OCI-M2 (cell line): ENCODE data around the gene MID1.

Source experiments
- DNase-seq: peaks from one replicate; lab custom pipeline; 2025; ENCODE audit not compliant: unreplicated experiment; lab: John Stamatoyannopoulos, UW

MID1 gene

DNA sequence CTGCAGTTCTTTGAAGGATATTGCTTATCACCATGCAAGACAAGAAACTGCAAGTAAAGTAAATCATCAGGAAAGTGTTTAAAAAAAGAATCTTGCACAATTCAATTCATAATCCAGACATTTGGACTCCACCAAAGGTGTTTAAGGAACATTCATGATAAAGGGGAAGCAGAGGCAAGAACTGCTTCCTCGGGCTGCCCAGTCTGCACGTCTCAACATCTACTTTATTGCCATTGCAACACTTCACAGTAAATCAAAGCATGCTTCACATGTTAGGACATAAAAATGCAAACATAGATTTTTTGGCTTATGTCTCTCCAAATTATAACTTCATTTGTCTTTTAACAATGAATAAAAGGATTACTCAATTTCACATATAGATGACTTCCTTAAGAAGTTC lies 42.5 kb downstream of the MID1 start:
- no peak for DNase-seq

GRCh38 chrX:10576777-10577447 lies 43.5 kb downstream of the MID1 start:
- no peak for DNase-seq

GRCh38 chrX:10576186-10576585 lies 44.2 kb downstream of the MID1 start:
- DNase-seq = no peak

DNA sequence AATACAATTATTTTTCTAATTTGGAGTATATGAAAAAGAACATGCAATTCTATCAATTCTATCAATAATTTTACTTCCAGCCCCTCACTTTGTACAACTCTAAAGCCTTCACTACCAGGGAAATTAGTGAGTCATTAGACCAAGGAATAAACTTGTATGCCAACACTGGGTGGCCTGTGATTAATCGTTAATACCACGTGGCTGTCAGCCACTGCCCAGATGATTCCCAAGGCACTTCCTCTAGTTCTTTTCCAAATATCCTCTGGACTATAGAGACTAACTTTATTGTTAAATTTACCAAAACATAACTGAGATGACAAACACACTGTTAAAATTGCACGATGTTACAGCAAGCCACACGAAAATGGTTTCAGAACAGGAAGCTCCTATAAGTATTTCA lies 45.7 kb downstream of the MID1 start:
- DNase-seq = no peak

DNA sequence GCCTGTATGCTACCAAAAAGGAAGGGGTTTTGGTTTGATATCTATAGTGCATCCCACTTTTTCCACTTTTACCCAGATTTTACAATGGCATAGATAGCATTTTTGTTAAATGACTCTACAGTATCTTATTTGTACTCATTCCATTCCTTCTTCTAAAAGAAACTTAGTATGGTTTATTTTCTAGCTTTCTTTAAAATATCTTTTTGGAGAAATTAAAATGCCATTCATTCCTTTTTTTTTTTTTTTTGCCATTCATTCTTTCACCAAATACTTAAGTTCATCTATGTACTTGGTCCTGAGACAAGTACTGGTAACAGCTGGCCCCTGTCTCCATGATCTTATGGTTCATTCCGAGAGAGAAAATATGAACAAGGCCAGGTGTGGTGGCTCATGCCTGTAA lies 49.1 kb downstream of the MID1 start:
- no peak for DNase-seq

DNA sequence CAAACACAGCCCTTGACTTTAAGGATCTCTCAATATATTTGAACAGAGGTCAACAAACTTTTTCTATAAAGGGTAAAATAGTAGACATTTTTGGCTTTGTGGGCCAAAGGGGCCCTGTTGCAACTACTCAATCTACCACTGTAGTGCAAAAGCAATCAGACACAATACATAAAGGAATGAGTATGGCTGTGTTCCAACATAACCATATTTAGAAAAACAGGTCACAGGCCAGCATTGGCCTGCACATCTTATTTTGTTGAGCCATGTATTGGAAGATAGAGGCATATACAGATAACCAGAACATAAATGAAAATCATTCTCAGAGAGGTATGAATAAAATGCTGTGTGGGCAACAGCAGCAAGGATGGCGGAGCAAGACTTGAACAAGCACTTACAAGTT lies 49.8 kb downstream of the MID1 start:
- no peak for DNase-seq

GRCh38 chrX:10569946-10570345 lies 50.4 kb downstream of the MID1 start:
- no peak for DNase-seq

- DNase-seq = no peak
Measured at GRCh38 chrX:10568428-10568827, 52.0 kb downstream of the MID1 start.

DNA sequence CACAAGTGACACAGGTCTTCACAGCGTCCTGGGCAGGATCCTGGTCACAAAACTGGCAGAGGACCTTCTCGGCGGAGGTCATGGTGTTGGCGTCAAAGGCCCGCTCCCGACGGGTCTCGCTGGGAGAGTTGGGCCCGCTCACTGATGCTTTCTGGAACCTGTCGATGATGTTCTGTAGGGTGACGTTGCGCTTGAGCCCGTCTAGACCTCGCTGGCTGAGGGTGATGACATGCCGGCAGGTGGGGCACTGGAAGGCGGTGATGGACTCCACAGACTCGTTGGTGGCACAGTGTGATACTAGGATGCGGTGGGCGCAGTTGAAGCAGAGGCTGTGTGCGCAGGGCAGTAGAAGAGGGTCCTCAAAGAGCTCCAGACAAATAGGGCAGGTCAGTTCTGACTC lies 53.2 kb downstream of the MID1 start:
- DNase-seq = no peak

DNA sequence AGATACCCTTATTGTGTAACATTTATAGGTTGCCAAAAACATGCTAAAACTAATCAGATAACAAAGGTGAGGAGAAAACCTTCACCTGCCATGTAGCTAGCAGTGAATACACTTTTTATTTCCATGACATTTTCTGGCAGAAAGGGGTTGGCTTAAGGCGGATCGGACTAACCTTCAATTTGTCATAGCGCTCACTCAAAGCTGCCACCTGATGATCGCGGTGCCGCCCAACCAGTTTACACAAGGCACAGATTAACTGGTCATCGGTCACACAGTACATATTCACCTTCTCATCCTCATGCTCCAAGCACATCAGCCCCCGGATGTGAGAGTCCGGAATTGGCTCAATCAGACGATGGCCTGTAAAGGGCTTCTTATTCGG lies 53.7 kb downstream of the MID1 start:
- DNase-seq = no peak

GRCh38 chrX:10564484-10564883 lies 55.9 kb downstream of the MID1 start:
- DNase-seq = no peak

GRCh38 chrX:10557166-10557565 lies 63.2 kb downstream of the MID1 start:
- no peak for DNase-seq

DNA sequence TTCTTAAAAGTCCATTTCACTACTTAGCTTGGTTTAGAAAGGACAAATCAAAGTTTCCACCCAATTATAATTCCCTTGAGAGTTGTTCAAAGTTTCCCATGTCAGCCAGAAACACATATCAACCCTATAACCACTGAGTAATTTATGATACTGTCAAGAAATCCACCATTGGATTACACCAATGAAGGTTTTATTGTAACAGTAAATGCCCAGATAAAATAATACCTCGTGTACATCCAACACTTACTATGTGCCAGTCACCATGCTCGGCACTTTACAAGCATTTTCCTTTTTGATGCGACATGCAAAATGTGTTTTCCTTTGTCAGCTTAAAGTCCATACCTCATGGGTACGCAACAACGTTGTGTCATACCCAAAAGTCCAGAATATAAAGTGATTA lies 64.0 kb downstream of the MID1 start:
- no peak for DNase-seq

GRCh38 chrX:10555846-10556245 lies 64.5 kb downstream of the MID1 start:
- no peak for DNase-seq

DNA sequence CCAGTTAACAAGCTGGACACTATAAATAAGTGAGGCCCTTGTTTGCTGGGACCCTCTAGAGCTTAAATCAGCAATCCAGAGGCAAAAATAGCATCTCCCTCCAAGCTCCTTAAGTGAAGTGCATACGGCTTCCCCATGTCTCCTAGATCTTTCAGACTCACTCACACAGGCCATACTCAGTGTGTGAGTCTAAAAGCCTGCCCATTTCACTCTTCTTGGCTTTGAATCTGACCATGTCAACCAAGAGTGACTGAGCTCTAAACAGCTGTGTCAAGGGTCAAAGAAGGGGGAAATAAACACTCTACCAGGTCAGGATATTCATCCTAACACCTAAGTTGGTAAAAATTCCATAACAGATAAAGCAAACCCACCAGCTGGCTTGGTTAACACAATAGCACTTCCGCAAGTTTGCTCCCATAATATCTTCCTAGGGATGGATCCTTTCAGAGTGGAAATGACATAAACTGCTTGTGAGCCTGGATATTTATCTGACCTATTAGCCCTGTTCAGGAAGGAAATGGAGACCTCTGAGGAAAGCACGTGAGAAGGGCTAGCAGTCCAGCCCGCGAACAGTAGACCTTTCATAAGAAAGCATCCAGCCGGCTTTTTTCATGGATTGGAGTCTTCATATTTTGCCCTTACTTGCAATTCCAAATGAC lies 65.6 kb downstream of the MID1 start:
- DNase-seq = no peak

DNA sequence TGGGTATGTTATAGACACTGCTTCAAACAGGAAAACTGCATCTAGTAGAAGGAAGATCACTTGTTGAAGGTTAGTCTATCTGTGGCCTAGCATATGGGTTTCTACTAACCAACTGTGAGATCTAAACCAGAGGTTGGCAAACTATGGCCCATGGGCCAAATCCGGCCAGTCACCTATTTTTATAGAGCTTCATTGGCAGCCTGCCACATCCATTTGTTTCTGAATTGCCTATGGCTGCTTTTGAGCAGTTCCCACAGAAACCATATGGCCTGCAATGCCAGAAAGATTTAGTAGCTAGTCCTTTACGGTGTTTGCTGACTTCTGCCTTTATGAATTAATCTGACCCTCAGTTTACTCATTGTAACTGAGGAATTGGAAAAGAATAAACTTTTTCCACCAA lies 71.1 kb downstream of the MID1 start:
- no peak for DNase-seq

DNA sequence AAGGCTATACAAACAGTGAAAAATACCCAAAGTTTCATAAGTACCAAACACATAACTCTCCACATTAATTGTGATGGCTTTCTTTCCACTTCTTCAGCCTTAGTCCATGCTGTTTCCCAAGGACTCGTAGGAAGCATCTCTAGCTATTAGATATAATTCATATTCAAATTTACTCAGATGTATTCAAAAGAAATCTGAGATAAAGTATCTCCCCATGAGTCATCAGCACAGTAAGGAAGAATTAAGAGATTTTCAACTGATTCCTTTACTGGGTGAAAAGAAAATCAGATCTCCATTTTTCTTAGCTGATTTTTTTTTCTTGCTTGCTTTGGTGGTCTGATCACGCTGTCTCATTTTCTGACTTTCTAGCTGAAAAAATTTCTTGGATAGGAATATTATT lies 71.7 kb downstream of the MID1 start:
- DNase-seq = no peak

DNA sequence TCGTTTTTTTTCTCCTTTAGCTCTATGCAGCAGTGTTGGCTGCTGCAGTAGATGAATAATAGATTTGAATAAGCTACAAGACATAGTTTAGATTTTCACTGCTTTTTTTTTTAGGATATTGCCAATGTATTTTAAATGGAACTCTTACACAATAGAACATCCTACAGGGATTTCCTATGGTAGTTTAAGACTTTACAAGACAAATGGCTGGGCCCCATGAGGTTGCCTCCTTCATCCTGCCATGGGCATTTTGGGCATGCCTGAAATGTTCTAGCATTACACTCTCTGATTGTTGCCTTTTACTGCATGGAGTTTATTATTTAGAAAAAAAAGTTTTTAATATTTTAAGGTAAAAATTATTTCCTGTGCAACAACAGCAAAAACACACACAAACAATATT lies 74.5 kb downstream of the MID1 start:
- no peak for DNase-seq

DNA sequence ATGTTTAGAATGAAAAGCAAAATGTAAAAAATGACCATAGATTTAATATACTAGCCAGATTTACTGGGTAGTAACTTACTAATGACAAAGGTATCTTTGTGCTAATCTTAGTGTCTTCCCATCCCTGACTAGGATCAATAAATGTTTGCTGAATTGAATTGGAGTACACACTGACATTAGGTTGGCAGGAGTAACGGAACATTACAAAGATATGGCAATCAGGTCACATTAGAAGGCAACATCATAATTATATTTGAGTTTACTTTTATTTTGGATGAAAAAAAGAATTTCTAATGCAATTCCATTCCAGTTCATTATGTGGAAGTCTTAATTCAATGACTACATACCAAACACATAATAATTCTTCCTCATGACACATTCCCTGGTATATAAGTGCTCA lies 77.8 kb downstream of the MID1 start:
- no peak for DNase-seq

GRCh38 chrX:10538831-10539230 lies 81.6 kb downstream of the MID1 start:
- no peak for DNase-seq

GRCh38 chrX:10537308-10537707 lies 83.1 kb downstream of the MID1 start:
- no peak for DNase-seq

GRCh38 chrX:10536744-10537143 lies 83.6 kb downstream of the MID1 start:
- DNase-seq = no peak

GRCh38 chrX:10534611-10535010 lies 85.8 kb downstream of the MID1 start:
- DNase-seq = no peak
